BJ (cell line): ENCODE measurements around the gene SUGCT. TPM values are rescaled to one million over a fixed set of nuclear protein-coding genes. Genes with fewer than 3 reads are reported as not detected.

Experiments
- CTCF ChIA-PET: fragments of 350-600 bp; formaldehyde crosslinking; extraction: SDS; loops from one replicate; lab custom pipeline; 2021; ENCODE audit warnings: antibody characterized with exemption, inconsistent platforms; lab: Yijun Ruan, JAX
- POLR2A ChIA-PET: fragments of 300-600 bp; sonication (Branson Sonifier 250); formaldehyde crosslinking; extraction: SDS; loops from one replicate; lab custom pipeline; 2021; ENCODE audit warnings: antibody characterized with exemption; lab: Charles Lee
- DNase-seq: peaks from one replicate; pipeline ENCODE4 v3.0.0-alpha.2; 2011; ENCODE audit warnings: low read depth
- H3K27me3 ChIP-seq: 2 replicates; pipeline ENCODE4 v1.6.0; 2011; ENCODE audit warnings: low read length; ENCODE audit not compliant: control insufficient read depth, insufficient read depth
- H3K36me3 ChIP-seq: 2 replicates; pipeline ENCODE4 v1.5.1; 2011; ENCODE audit warnings: low read length; ENCODE audit not compliant: control insufficient read depth, insufficient read depth
- H3K4me3 ChIP-seq: 2 replicates; pipeline ENCODE4 v1.5.1; 2011; ENCODE audit warnings: low read depth, mild to moderate bottlenecking, control low read depth, low read length
- polyA plus RNA-seq: library from polyadenylated mRNA; depleted of rRNA; stranded (reverse); fragments of >200 nt; gene quantifications from 2 replicates; pipeline ENCODE4 v1.2.3, GENCODE V29; 2011
- TF ChIP-seq, protein P1 (sequence below): IDR thresholded peaks from 2 replicates; pipeline ENCODE4 v1.5.1; 2011; ENCODE audit warnings: low read depth, mild to moderate bottlenecking, control low read depth, inconsistent platforms, low read length, moderate library complexity; ENCODE audit not compliant: insufficient read depth

The SUGCT gene
- polyA plus RNA-seq, 1 experiment, result 10.6 TPM

DNA sequence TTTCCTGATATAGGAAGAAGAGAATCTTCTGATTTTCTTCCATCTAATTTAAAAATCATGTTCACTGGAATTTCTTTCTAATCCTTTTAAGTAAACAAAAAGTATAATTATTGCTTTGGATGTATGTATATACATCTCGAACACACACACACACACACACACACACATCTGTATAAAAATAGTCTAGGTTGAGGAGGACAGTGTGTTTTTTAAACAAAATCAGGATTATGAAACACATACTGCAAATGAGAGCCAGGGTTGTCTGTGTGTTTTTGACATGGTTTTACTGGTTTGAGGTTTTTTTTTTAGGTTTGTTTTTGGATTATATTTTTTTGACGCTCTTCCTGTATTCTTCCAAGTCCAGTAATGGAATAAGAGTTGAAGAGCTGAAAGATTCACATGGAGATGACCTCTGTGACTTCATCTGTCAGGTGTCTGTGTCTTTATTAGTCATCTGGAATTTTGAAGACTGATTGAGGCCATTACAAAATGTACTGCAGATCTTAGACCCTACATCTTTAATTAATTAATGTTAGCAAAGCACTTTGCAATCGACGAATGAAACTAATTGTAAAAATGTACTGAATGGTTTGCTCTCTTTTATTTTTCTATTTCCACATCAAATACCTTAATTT lies 237.1 kb downstream of the SUGCT start:
- TF ChIP-seq, protein P1, sequence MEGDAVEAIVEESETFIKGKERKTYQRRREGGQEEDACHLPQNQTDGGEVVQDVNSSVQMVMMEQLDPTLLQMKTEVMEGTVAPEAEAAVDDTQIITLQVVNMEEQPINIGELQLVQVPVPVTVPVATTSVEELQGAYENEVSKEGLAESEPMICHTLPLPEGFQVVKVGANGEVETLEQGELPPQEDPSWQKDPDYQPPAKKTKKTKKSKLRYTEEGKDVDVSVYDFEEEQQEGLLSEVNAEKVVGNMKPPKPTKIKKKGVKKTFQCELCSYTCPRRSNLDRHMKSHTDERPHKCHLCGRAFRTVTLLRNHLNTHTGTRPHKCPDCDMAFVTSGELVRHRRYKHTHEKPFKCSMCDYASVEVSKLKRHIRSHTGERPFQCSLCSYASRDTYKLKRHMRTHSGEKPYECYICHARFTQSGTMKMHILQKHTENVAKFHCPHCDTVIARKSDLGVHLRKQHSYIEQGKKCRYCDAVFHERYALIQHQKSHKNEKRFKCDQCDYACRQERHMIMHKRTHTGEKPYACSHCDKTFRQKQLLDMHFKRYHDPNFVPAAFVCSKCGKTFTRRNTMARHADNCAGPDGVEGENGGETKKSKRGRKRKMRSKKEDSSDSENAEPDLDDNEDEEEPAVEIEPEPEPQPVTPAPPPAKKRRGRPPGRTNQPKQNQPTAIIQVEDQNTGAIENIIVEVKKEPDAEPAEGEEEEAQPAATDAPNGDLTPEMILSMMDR, result no peak
- ChIA-PET CTCF (no interaction called here), POLR2A (no interaction called here)
- no peaks in the 10 kb centered on the region for H3K27me3 ChIP-seq
- no peak overlapping the region for H3K4me3 ChIP-seq
- no peaks in the 10 kb centered on the region for H3K36me3 ChIP-seq
- DNase-seq, result no peak

DNA sequence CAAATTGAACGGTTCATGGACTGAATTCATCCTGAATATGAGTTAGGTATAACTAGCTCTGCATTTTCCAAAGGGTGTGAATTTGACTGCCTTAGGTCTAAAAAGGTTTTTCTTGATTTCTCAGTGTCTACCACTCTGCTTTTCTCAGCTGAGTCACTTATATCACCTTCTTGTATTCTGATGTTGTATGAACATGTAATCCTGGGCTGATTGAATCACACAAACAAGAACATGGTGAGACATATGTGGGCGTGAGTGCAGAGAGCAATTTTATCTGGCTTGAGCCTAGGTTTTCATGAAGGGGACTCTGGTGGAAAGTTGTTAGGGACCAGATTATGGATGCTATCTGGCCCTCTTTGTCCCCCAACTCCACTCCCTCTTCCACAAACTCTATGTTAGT lies 239.8 kb downstream of the SUGCT start:
- TF ChIP-seq, protein P1, result no peak
- no peaks in the 10 kb centered on the region for H3K36me3 ChIP-seq
- ChIA-PET POLR2A (no interaction called here), CTCF (no interaction called here)
- H3K4me3 ChIP-seq, result no peak overlapping the region
- no peaks in the 10 kb centered on the region for H3K27me3 ChIP-seq
- DNase-seq, result no peak

DNA sequence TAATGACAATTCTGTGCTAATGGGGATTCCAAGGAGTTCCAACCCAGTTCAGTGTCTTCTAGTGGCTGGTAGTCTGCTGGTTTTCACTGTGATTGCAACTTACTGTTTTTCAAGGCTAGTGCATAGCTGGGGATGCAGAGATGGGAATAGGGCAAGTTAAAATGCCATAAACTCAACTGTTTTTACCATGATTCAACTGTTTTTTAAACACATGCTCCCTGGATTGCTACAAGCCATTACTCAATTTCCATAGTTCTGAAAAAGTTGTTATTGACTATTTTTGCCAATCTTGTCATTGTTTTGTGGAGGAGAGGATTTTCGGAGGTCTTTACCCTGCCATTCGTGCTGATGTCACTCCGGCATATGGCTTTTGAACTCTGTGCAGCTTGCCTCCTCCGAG lies 245.3 kb downstream of the SUGCT start:
- DNase-seq, result no peak
- CTCF ChIA-PET, result no interaction called here
- Histone ChIP-seq H3K4me3 (no peak overlapping the region), H3K36me3 (no peaks in the 10 kb centered on the region), H3K27me3 (no peaks in the 10 kb centered on the region)
- POLR2A ChIA-PET, result no interaction called here
- TF ChIP-seq, protein P1, result no peak

DNA sequence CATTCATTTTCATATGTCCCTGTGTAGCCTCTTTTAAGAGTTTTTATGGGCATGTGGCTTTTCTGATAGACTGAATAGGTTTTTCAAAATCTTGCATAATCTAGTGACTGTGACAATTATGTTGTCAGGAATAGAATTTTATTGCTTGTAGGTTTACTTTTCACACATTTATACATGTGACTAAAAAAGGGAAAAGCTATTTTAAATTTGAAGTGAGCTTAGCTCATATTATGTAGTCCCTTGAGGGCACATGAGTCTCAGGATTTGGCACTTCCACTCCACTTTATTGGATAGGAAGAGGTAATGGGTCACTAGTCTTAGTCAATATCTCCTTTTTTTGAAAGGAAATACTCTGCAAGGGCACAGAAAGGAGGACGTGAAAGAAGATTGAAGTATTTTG lies 247.3 kb downstream of the SUGCT start:
- Histone ChIP-seq H3K27me3 (no peaks in the 10 kb centered on the region), H3K36me3 (no peaks in the 10 kb centered on the region), H3K4me3 (no peak overlapping the region)
- TF ChIP-seq, protein P1, result no peak
- POLR2A ChIA-PET, result no interaction called here
- CTCF ChIA-PET, result no interaction called here
- no peak for DNase-seq

DNA sequence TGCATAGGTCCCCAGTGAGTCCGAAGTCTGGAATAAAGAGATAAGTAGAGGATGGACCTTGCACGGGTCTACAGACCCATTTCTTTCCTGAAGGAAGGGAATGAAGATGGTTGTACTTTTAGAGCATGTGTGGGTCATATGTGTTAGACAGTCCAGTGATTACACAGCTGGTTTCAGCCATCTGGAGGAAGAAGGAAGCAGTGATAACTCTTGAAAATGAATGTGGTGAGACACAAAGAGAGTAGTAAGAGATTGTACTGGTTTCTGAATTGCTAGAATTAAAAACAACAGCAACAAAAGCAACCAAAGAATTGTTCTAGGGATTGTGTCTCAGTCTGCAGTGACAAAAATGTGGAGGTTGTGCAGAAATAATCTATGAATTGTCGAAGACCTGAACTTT lies 258.9 kb downstream of the SUGCT start:
- POLR2A ChIA-PET, result no interaction called here
- TF ChIP-seq, protein P1, result no peak
- CTCF ChIA-PET, result no interaction called here
- H3K27me3 ChIP-seq, result no peaks in the 10 kb centered on the region
- H3K36me3 ChIP-seq, result no peaks in the 10 kb centered on the region
- H3K4me3 ChIP-seq, result no peak overlapping the region
- no peak for DNase-seq
